ENCODE results near the gene SLC13A2.

The SLC13A2 gene

GRCh38 chr17:28493460-28493859, 20.0 kb downstream of the SLC13A2 start:
- DNase-seq (ENCODE audit: low spot score): no peak

- peak; percentile 84 for DNase-seq (ENCODE audit: low spot score)
Observed at GRCh38 chr17:28494445-28495188, 21.2 kb downstream of the SLC13A2 start.

DNA sequence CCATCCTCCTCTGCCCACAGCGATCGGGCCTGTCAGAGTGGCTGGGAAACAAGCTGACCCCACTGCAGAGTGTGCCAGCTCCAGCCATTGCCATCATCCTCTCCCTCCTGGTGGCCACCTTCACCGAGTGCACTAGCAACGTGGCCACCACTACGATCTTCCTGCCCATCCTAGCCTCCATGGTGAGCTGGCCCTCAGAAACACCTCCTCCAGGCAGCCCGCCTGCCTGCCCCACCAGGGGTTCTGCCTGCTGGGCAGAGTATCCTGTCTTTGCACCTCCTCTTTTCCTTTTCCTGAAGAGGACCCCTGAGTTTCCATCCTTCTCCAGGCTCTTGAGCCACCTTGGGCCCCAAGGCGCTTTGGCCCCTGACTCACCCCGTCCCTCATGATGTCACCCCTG, 22.2 kb downstream of the SLC13A2 start:
- DNase-seq (ENCODE audit: low spot score): no peak

GRCh38 chr17:28497931-28498330, 24.5 kb downstream of the SLC13A2 start:
- no peak for DNase-seq (ENCODE audit: low spot score)

GRCh38 chr17:28498652-28499363, 25.4 kb downstream of the SLC13A2 start:
- DNase-seq (ENCODE audit: low spot score): no peak

DNA sequence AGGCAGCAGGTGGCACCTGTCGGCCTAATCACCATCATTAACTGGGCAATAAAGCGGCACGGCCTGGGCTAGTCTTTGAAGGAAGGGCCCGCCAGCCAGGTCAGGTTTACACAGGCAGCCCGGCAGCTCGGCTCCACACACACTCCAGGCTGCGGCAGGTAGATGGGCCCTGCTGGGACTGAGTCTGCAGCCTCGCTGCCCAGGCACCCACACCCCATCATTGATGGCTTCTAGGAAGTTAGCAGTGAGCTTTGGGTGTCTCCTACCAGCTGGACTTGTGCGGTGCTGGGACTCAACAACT, 25.9 kb downstream of the SLC13A2 start:
- DNase-seq (ENCODE audit: low spot score): no peak

DNA sequence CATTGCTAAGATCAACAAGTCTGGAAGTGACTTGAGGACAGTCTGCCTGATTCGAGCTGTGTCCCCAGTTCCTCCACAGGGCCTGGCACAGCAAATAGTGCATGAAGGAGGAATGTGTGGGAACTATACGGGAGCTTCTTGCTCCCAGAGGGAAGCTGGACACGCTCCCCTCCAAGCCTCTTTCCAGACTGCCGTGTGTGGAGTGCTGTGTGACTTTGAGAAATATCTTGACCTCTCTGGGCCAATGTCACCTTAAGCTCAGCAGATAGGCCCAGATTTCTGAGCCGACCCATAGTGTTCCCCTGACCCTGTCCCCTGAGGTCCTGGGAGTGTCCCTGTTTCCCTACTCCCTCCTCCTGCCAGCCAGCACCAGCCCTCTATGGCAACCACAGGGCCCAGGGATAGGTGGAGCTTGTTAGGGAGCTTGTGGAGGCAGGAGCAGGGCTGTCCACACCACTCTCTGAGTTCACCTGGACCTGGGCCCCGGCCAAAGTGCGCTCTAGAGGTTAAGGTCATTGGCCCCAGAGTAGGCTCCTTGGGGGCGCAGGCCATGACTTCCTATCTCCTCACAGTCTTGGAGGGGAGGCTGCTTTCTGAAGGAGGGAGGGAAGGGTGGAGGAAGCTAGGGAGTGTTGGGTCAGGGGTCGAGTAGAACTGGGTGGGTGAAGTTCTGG, 26.4 kb downstream of the SLC13A2 start:
- DNase-seq (ENCODE audit: low spot score): no peak

- peak; percentile 38 for DNase-seq (ENCODE audit: low spot score)
Observed at GRCh38 chr17:28500712-28501379, 27.4 kb downstream of the SLC13A2 start.

GRCh38 chr17:28501421-28502284, 28.2 kb downstream of the SLC13A2 start:
- DNase-seq (ENCODE audit: low spot score): no peak

GRCh38 chr17:28503420-28503819, 30.0 kb downstream of the SLC13A2 start:
- no peak for DNase-seq (ENCODE audit: low spot score)

DNA sequence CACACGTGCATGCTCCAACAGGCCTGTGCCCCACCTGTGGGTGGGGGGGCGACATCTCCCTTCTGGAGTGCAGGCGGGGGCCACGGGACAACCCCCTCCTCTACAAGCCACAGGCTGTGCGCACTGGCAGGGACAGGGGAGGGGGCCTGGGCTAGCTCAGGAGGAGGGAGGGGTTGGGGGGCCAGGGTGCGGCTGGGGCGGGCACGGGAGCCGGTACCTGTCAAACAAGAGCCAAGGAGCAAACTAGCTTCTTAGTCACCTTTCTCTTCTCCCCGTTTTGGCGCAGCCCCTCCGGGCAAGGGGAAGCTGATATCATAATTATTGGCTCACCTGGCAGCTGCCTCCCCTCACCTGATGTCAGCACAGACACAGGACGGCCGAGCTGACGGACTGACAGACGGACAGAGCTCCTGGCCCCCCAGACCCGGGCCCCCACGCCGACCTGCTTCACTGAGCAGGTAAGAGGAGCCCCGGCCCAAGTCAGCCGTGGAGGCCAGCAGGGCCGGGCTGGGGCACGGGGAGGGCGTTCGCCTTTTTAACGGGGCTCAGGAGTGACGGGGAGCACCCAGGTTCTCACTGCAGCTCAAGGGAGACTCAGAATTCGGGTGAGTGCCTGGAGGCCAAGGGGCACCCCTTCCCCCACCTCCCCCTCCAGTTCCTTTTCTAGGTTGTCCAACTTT, 32.7 kb downstream of the SLC13A2 start, which contains the start of gene FOXN1:
Gene FOXN1 (plus strand): TSS at position 363 of the 680 bp plus-strand sequence. CDS start 17,622 bp downstream, outside the sequence.
- DNase-seq (ENCODE audit: low spot score): no peak

DNA sequence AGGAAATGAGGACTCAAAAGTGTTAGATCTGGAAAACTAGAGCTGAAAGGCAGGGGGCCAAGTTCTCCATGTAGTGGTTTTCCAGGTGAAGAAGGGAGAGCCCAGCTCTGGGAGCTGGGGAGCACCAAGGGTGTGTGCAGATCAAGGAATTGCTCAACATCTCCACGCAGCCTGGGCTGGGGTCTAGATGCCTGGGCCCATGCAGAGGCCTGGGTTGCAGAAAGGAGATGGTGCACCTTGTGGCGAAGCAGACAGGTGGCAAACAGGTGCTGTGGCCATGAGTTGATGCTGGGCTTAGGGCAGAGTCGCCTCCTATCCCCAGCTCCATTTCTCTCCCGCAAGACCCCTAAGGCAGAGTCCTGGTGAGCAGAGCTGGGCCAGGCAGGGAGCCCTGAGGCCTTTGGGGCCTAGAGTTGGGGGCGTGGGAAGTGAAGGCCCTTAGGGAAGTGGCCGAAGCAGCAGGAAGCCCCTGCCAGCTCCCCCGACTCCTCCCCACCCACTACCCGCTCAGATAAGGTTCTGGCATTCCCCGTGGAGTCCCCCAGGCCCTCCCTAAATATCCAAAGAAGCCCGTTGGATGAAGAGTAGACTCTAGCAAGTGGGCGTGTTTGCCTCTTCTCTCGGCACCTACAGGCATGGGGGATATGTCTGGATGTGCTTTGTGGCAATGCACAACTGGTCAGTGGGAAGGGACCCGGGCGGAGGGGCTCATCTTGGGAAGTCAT, 33.5 kb downstream of the SLC13A2 start:
- DNase-seq (ENCODE audit: low spot score): no peak

GRCh38 chr17:28507567-28508203, 34.2 kb downstream of the SLC13A2 start:
- no peak for DNase-seq (ENCODE audit: low spot score)

GRCh38 chr17:28508211-28508724, 34.8 kb downstream of the SLC13A2 start:
- DNase-seq (ENCODE audit: low spot score): no peak

DNA sequence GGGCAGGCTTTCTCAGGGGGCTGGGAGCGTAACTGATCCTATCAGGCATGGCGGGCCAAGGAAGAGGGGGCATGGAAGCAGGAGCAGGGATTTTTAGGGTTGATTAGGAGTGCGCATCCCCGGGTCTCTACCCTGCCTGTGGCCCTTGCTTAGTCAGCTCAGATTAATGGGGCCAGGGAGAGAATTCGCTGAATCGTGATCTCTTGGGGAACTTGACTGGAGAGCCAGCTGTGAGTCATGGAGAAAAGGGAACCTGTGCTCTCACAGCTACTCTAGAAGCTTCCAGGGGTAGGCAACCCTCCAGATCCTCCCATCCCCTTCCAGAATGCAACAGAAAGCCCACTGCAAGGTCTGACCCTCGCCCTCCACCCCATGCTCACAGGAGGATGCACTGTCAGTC, 36.3 kb downstream of the SLC13A2 start:
- DNase-seq (ENCODE audit: low spot score): no peak

GRCh38 chr17:28511858-28512461, 38.5 kb downstream of the SLC13A2 start:
- no peak for DNase-seq (ENCODE audit: low spot score)

GRCh38 chr17:28513476-28513875, 40.0 kb downstream of the SLC13A2 start:
- no peak for DNase-seq (ENCODE audit: low spot score)

DNA sequence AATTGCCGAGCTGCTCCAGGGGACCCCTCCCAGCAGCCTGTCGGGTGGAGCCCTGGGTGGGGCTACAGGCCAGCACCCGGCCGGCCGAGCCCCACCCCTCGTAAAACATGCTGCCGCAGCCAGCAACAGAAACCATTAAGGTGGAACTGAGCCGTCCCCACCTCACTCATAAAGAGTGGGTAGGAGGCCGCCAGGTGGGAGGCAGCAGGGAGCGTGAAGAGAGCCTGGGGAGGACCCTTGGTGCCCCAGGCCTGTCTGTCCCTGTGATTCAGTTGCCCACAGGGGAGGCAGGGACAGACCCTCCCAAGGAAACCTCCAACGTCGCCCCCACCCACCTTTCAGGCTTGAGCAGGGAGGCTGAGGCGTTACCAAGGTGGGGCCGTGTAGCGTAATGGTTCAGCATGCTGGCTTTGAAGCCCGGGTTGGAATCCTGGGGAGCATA, 41.1 kb downstream of the SLC13A2 start:
- DNase-seq (ENCODE audit: low spot score): no peak

DNA sequence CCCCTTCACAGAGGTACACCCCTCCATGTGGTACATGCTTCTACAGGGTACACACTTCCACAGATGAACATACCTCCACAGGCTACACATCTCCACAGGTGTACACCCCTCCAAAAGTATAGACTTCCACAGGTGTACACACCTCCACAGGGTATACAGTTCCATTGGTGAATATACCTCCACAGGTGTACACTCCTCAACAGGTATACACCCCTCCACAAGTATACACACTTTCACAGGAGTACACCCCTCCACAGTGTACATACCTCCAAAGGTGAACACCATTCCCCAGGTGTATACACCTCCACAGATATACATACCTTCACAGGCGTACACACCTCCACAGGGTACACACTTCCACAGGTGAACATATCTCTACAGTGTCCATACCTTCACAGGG, 42.1 kb downstream of the SLC13A2 start:
- no peak for DNase-seq (ENCODE audit: low spot score)

Measured in Ammon's horn (tissue), 1 donor.